A549 (cell line): ENCODE data around the gene SEC61B. TPM values are rescaled to one million over a fixed set of nuclear protein-coding genes. Genes with fewer than 3 reads are reported as not detected.

Experiments
- ATAC-seq, 2 experiments: fragments of 200-7000 bp in 1 of 2; fragments of >200 bp in 1 of 2; cut with Nextera tagmentation in 1 of 2; cut with Tn5 transposase in 1 of 2; 3 replicates each; pipeline versions ENCODE4 v1.8.0 to v1.9.1; 2018 to 2020; ENCODE audit warnings: mild to moderate bottlenecking in 1 of 2, moderate library complexity in 1 of 2
- CTCF ChIA-PET: fragments of 300-600 bp; sonication (Branson Sonifier 250); formaldehyde crosslinking; extraction: SDS; loops from one replicate; lab custom pipeline; 2021; ENCODE audit warnings: antibody characterized with exemption, inconsistent platforms; lab: Yijun Ruan, JAX
- POLR2A ChIA-PET: fragments of 350-600 bp; formaldehyde crosslinking; extraction: SDS; loops from one replicate; lab custom pipeline; 2021; ENCODE audit warnings: antibody characterized with exemption, inconsistent platforms; lab: Yijun Ruan, JAX
- DNase-seq, 2 experiments: peaks; one replicate each; pipeline versions ENCODE4 v3.0.0 to v3.0.0-alpha.2; 2011 to 2016; ENCODE audit warnings: low read depth in 1 of 2, low spot score in 1 of 2
- FAIRE-seq: peaks from 2 replicates; lab custom pipeline; 2011; peaks lifted over from hg19 to GRCh38; lab: Jason Lieb, UNC
- H3K27ac ChIP-seq, 2 experiments: fragments of >200 bp; sonication (Bioruptor Twin); formaldehyde crosslinking; 3 replicates each; pipeline ENCODE4 v1.5.1; 2016 to 2017
- H3K4me1 ChIP-seq: fragments of >200 bp; sonication (Bioruptor Twin); formaldehyde crosslinking; 3 replicates; pipeline ENCODE4 v1.6.1; 2016
- H3K4me2 ChIP-seq: fragments of >200 bp; sonication (Bioruptor Twin); formaldehyde crosslinking; 3 replicates; pipeline ENCODE4 v1.6.1; 2016
- H3K4me3 ChIP-seq: fragments of >200 bp; sonication (Bioruptor Twin); formaldehyde crosslinking; 3 replicates; pipeline ENCODE4 v1.5.1; 2016
- H3K9me3 ChIP-seq: fragments of >200 bp; sonication (Bioruptor Twin); formaldehyde crosslinking; 3 replicates; pipeline ENCODE4 v1.6.1; 2016
- BCL3 ChIP-seq: fragments of >200 bp; sonication (Bioruptor Twin); formaldehyde crosslinking; IDR thresholded peaks from 3 replicates; pipeline ENCODE4 v1.6.1; 2016
- CHD2 ChIP-seq: fragments of 150-350 bp; IDR thresholded peaks from 2 replicates; pipeline ENCODE4 v1.6.1; 2014; ENCODE audit warnings: low read length; ENCODE audit not compliant: partially characterized antibody
- EHF ChIP-seq: fragments of 250-450 bp; sonication (Bioruptor Pico); IDR thresholded peaks from 2 replicates; pipeline ENCODE4 v1.5.0; 2020; ENCODE audit warnings: mild to moderate bottlenecking
- ELK1 ChIP-seq: fragments of 150-350 bp; IDR thresholded peaks from 2 replicates; pipeline ENCODE4 v1.6.1; 2014; ENCODE audit warnings: low read depth, mild to moderate bottlenecking, low read length
- EP300 ChIP-seq, 2 experiments: fragments of >200 bp; sonication (Bioruptor Twin); formaldehyde crosslinking; IDR thresholded peaks; 2 replicates in 1 of 2; 3 replicates in 1 of 2; pipeline ENCODE4 v1.6.1; 2016 to 2017
- FOXS1 ChIP-seq: fragments of 250-450 bp; sonication (Bioruptor Pico); IDR thresholded peaks from 2 replicates; pipeline ENCODE4 v1.5.0; 2020; ENCODE audit warnings: mild to moderate bottlenecking, moderate library complexity
- HDAC2 ChIP-seq: fragments of 200-600 bp; sonication (generic); IDR thresholded peaks from 2 replicates; pipeline ENCODE4 v1.6.1; 2016
- HOXA7 ChIP-seq: fragments of 250-450 bp; sonication (Bioruptor Pico); IDR thresholded peaks from 2 replicates; pipeline ENCODE4 v1.5.0; 2020; ENCODE audit warnings: mild to moderate bottlenecking, moderate library complexity
- HOXB5 ChIP-seq: fragments of 250-450 bp; sonication (Bioruptor Pico); IDR thresholded peaks from 2 replicates; pipeline ENCODE4 v1.5.0; 2020; ENCODE audit warnings: mild to moderate bottlenecking, moderate library complexity
- KDM1A ChIP-seq: fragments of 200-600 bp; sonication (generic); IDR thresholded peaks from 2 replicates; pipeline ENCODE4 v1.6.1; 2016; ENCODE audit warnings: low read depth, mild to moderate bottlenecking
- MAX ChIP-seq: IDR thresholded peaks from 2 replicates; pipeline ENCODE4 v1.6.1; 2012
- MAZ ChIP-seq: fragments of 150-350 bp; IDR thresholded peaks from 2 replicates; pipeline ENCODE4 v1.6.1; 2014; ENCODE audit warnings: antibody characterized with exemption, low read depth, low read length, borderline replicate concordance
- NFE2L2 ChIP-seq: fragments of 150-350 bp; conservative IDR thresholded peaks from 2 replicates; pipeline ENCODE4 v1.6.1; 2014; ENCODE audit warnings: low read length
- NR3C1 ChIP-seq: fragments of >200 bp; sonication (Bioruptor Twin); formaldehyde crosslinking; IDR thresholded peaks from 3 replicates; pipeline ENCODE4 v1.6.1; 2017
- POLR2AphosphoS2 ChIP-seq: conservative IDR thresholded peaks from 2 replicates; pipeline ENCODE4 v1.6.1; 2012; ENCODE audit warnings: low read length, improper control_type of control experiment, inconsistent platforms
- RCOR1 ChIP-seq: fragments of 150-350 bp; IDR thresholded peaks from 2 replicates; pipeline ENCODE4 v1.6.1; 2014; ENCODE audit warnings: antibody characterized with exemption, low read length, low read depth
- SMC3 ChIP-seq: fragments of >200 bp; sonication (Bioruptor Twin); formaldehyde crosslinking; IDR thresholded peaks from 3 replicates; pipeline ENCODE4 v1.6.1; 2018; ENCODE audit warnings: inconsistent platforms
- TFCP2L1 ChIP-seq: fragments of 250-450 bp; sonication (Bioruptor Pico); IDR thresholded peaks from 2 replicates; pipeline ENCODE4 v1.5.0; 2021; ENCODE audit warnings: mild to moderate bottlenecking
- ZSCAN20 ChIP-seq: fragments of 250-450 bp; sonication (Bioruptor Pico); IDR thresholded peaks from 2 replicates; pipeline ENCODE4 v1.8.0; 2022; ENCODE audit warnings: mild to moderate bottlenecking, moderate library complexity
- WGBS: methylation state at CpG from one replicate; pipeline ENCODE4 v1.1.6; 2017; ENCODE audit errors: missing lambda C conversion rate; 5-methylcytosine and 5-hydroxymethylcytosine counted together
- polyA plus RNA-seq, 4 experiments: library from polyadenylated mRNA; depleted of rRNA in 3 of 4; stranded (reverse); fragments of >200 nt; fragmentation: RNase III in 1 of 4; extraction: RNeasy Plus Mini Kit Qiagen cat#74134 plus additional on column Dnase treatment in 1 of 4; gene quantifications; 2 replicates in 3 of 4; 3 replicates in 1 of 4; pipeline ENCODE4 v1.2.3, GENCODE V29; 2011 to 2017

SEC61B gene
- polyA plus RNA-seq, 2 of the 4 experiments (the other 2 are of a cell fraction): 194 to 275 TPM

- CTCF ChIA-PET: interaction anchor here (1.4 kb wide), 1 partner anchor 25 kb away, joined by 3 read pairs; no protein-coding TSS in a partner anchor
- FAIRE-seq (no peak), DNase-seq (no peak), ATAC-seq (no peak)
- WGBS: 73% methylated on average over 3 of the region's 3 CpGs
- Histone ChIP-seq H3K9me3 (no peaks in the 10 kb centered on the region), H3K4me1 (no peaks in the 10 kb centered on the region), H3K27ac (no peak overlapping the region), H3K4me3 (no peak overlapping the region), H3K4me2 (no peak overlapping the region)
- POLR2A ChIA-PET: no interaction called here
- TF ChIP-seq HDAC2: no peak
- TF ChIP-seq HOXA7 (CRISPR knock-in tag): no peak
- no peak for TF ChIP-seq MAZ
- TF ChIP-seq ZSCAN20 (CRISPR knock-in tag): no peak
- no peak for TF ChIP-seq CHD2
Measured at GRCh38 chr9:99244344-99245260, 22.5 kb downstream of the SEC61B start.

- Histone ChIP-seq H3K27ac (no peak overlapping the region), H3K4me2 (no peak overlapping the region), H3K4me1 (no peaks in the 10 kb centered on the region), H3K9me3 (no peaks in the 10 kb centered on the region), H3K4me3 (no peak overlapping the region)
- ChIA-PET CTCF (interaction anchor here (0.7 to 2.2 kb wide), 2 partner anchors 10 to 18 kb away, joined by 5 read pairs; no protein-coding TSS in a partner anchor), POLR2A (no interaction called here)
- FAIRE-seq (no peak), DNase-seq (no peak), ATAC-seq (no peak)
- no peak for TF ChIP-seq POLR2AphosphoS2
- TF ChIP-seq EP300 (IDR thresholded peaks at IDR 0.05): no peak
- no peak for TF ChIP-seq EHF (CRISPR knock-in tag)
- no peak for TF ChIP-seq NFE2L2
- no peak for TF ChIP-seq HOXA7 (CRISPR knock-in tag)
- TF ChIP-seq MAX: no peak
- no peak for TF ChIP-seq KDM1A
- TF ChIP-seq HOXB5 (CRISPR knock-in tag): no peak
- TF ChIP-seq SMC3: no peak
- TF ChIP-seq ELK1: no peak
- no peak for TF ChIP-seq NR3C1
- TF ChIP-seq RCOR1: no peak
- no peak for TF ChIP-seq TFCP2L1 (CRISPR knock-in tag)
- no peak for TF ChIP-seq FOXS1
Measured at GRCh38 chr9:99249619-99250018, 27.5 kb downstream of the SEC61B start.

- POLR2A ChIA-PET: no interaction called here
- Histone ChIP-seq H3K4me1 (no peaks in the 10 kb centered on the region), H3K4me2 (no peak overlapping the region), H3K27ac (no peak overlapping the region), H3K4me3 (no peak overlapping the region), H3K9me3 (no peaks in the 10 kb centered on the region)
- CTCF ChIA-PET: interaction anchor here (0.8 kb wide), 1 partner anchor 10 kb away, joined by 4 read pairs; no protein-coding TSS in a partner anchor
- ATAC-seq (no peak), DNase-seq (no peak), FAIRE-seq (no peak)
- TF ChIP-seq BCL3: no peak
- WGBS: 40% methylated on average over 4 of the region's 4 CpGs
Measured at GRCh38 chr9:99251157-99251556, 29.1 kb downstream of the SEC61B start.
